Endothelial cell of umbilical vein (primary cell): ENCODE data around the gene PLEKHH1. TPM values are rescaled to one million over a fixed set of nuclear protein-coding genes. Genes with fewer than 3 reads are reported as not detected.

Source experiments
- BruUV-seq: library from RNA; stranded (reverse); fragments of 400-500 nt; replicated peaks from 2 replicates; lab custom pipeline; 2021; lab: Mats Ljungman, UMichigan
- CTCF ChIA-PET: fragments of 300-600, 350-600 bp; sonication (Branson Sonifier 250); formaldehyde crosslinking; loops from one replicate; lab custom pipeline; 2021; ENCODE audit warnings: antibody characterized with exemption, inconsistent platforms; lab: Charles Lee
- POLR2A ChIA-PET: fragments of 300-600, 350-600 bp; sonication (Branson Sonifier 250); formaldehyde crosslinking; loops from one replicate; lab custom pipeline; 2021; ENCODE audit warnings: antibody characterized with exemption, inconsistent platforms; lab: Charles Lee
- DNase-seq: peaks from one replicate; pipeline ENCODE4 v3.0.0-alpha.2; 2011; ENCODE audit warnings: low read depth, low spot score
- FAIRE-seq: peaks from 2 replicates; lab custom pipeline; 2011; peaks lifted over from hg19 to GRCh38; lab: Jason Lieb, UNC
- H2AFZ ChIP-seq: 2 replicates; pipeline ENCODE4 v1.6.0; 2012; ENCODE audit warnings: low read depth, low read length, control low read depth, inconsistent platforms
- H3K27ac ChIP-seq: 2 replicates; pipeline ENCODE4 v1.5.1; 2011; ENCODE audit warnings: low read depth, mild to moderate bottlenecking, control low read depth, low read length, moderate library complexity; ENCODE audit not compliant: insufficient read depth
- H3K27me3 ChIP-seq, 2 experiments: 2 replicates each; pipeline versions ENCODE4 v1.6.0 to v1.6.1; 2011; ENCODE audit warnings: low read length in 2 of 2, mixed read lengths in 1 of 2; ENCODE audit not compliant: control insufficient read depth in 2 of 2, insufficient read depth in 2 of 2
- H3K36me3 ChIP-seq, 2 experiments: 2 replicates in 1 of 2; 3 replicates in 1 of 2; pipeline ENCODE4 v1.5.1; 2011; ENCODE audit warnings: low read length in 2 of 2, mild to moderate bottlenecking in 1 of 2, moderate library complexity in 1 of 2; ENCODE audit not compliant: control insufficient read depth in 2 of 2, insufficient read depth in 2 of 2; ENCODE audit errors: extremely low read depth in 1 of 2
- H3K4me1 ChIP-seq: 3 replicates; pipeline ENCODE4 v1.5.1; 2011; ENCODE audit warnings: mild to moderate bottlenecking, low read length; ENCODE audit not compliant: control insufficient read depth, insufficient read depth; ENCODE audit errors: extremely low read depth
- H3K4me2 ChIP-seq: 2 replicates; pipeline ENCODE4 v1.6.1; 2011; ENCODE audit warnings: low read length, control low read depth, mixed read lengths; ENCODE audit not compliant: insufficient read depth
- H3K4me3 ChIP-seq, 3 experiments: fragments of 200-600 bp in 1 of 3; sonication (generic), shearing (Covaris generic) in 1 of 3; replicated peaks in 1 of 3; 2 replicates each; pipeline ENCODE4 v1.5.1; 2011 to 2016; ENCODE audit warnings: control low read depth in 3 of 3, low read length in 3 of 3, mild to moderate bottlenecking in 2 of 3, inconsistent platforms in 1 of 3, low read depth in 1 of 3, moderate library complexity in 1 of 3; ENCODE audit not compliant: insufficient read depth in 1 of 3
- H3K79me2 ChIP-seq: 2 replicates; pipeline ENCODE4 v1.6.0; 2012; ENCODE audit warnings: low read length, inconsistent platforms; ENCODE audit not compliant: control insufficient read depth, insufficient read depth
- H3K9ac ChIP-seq: replicated peaks from 2 replicates; pipeline ENCODE3; 2011; ENCODE audit warnings: low read length, control low read depth; ENCODE audit not compliant: insufficient read depth; ENCODE audit errors: extremely low read depth
- H3K9me1 ChIP-seq: replicated peaks from 3 replicates; pipeline ENCODE4 v1.6.0; 2011; ENCODE audit warnings: mild to moderate bottlenecking, low read length; ENCODE audit not compliant: control insufficient read depth, insufficient read depth; ENCODE audit errors: extremely low read depth
- H3K9me3 ChIP-seq: replicated peaks from 2 replicates; pipeline ENCODE4 v1.5.1; 2012; ENCODE audit warnings: low read length, inconsistent platforms; ENCODE audit not compliant: control insufficient read depth, insufficient read depth
- H4K20me1 ChIP-seq: replicated peaks from 2 replicates; pipeline ENCODE3; 2011; ENCODE audit warnings: mild to moderate bottlenecking, low read length; ENCODE audit not compliant: control insufficient read depth, insufficient read depth; ENCODE audit errors: extremely low read depth
- EZH2 ChIP-seq: IDR thresholded peaks from 2 replicates; pipeline ENCODE4 v1.6.1; 2012; ENCODE audit warnings: borderline replicate concordance, low read depth, mild to moderate bottlenecking, moderate library complexity, low read length, inconsistent platforms; ENCODE audit not compliant: severe bottlenecking
- FOS ChIP-seq: IDR thresholded peaks from 2 replicates; pipeline ENCODE4 v1.6.1; 2011; ENCODE audit warnings: mild to moderate bottlenecking, low read length, moderate library complexity, borderline replicate concordance; ENCODE audit not compliant: insufficient read depth
- GATA2 ChIP-seq: IDR thresholded peaks from 2 replicates; pipeline ENCODE4 v1.7.0; 2011; ENCODE audit warnings: low read depth, mild to moderate bottlenecking, moderate library complexity, mixed read lengths, low read length; ENCODE audit not compliant: insufficient read length, insufficient read depth
- JUN ChIP-seq: IDR thresholded peaks from 2 replicates; pipeline ENCODE4 v1.6.1; 2011; ENCODE audit warnings: borderline replicate concordance, low read depth; ENCODE audit not compliant: insufficient read length, insufficient read depth
- MYC ChIP-seq: IDR thresholded peaks from one replicate; pipeline ENCODE4 v1.6.1; 2011; ENCODE audit warnings: mild to moderate bottlenecking, low read depth, low read length
- POLR2A ChIP-seq: IDR thresholded peaks from 2 replicates; pipeline ENCODE4 v1.6.1; 2012; ENCODE audit warnings: low read depth, mild to moderate bottlenecking, control low read depth, low read length
- POLR2AphosphoS5 ChIP-seq: IDR thresholded peaks from 2 replicates; pipeline ENCODE4 v1.6.1; 2012; ENCODE audit warnings: low read depth, mild to moderate bottlenecking, control low read depth, low read length, moderate library complexity; ENCODE audit not compliant: insufficient read depth
- dilution Hi-C: fragments of 300-500 bp; cut with MboI; formaldehyde crosslinking; loops from one replicate; pipeline ENCODE4 v1.15.0; 2019; ENCODE audit warnings: low sequenced_read_pairs; ENCODE audit not compliant: extremely low pct_ligation_motif_present
- intact Hi-C: fragments of 100-400 bp; cut with micrococcal nuclease; formaldehyde crosslinking; loops from one replicate; pipeline ENCODE4 v1.10.0; 2022
- polyA plus RNA-seq, 4 experiments: library from polyadenylated mRNA; depleted of rRNA in 3 of 4; stranded (reverse) in 3 of 4; unstranded in 1 of 4; fragments of >200 nt; gene quantifications; 2 replicates each; pipeline versions ENCODE4 v1.2.1 to v1.2.3, GENCODE V29; 2011 to 2012; ENCODE audit warnings: missing spikeins in 1 of 4
- total RNA-seq: library from RNA; stranded (reverse); gene quantifications from 2 replicates; pipeline ENCODE4 v1.2.3, GENCODE V29; 2021
- TF ChIP-seq, protein P1 (sequence below): IDR thresholded peaks from 2 replicates; pipeline ENCODE4 v1.6.1; 2011; ENCODE audit not compliant: insufficient read depth, insufficient read length
- TF ChIP-seq, protein P2 (sequence below), 2 donors: IDR thresholded peaks; 1 replicate in 1 of 2; 2 replicates in 1 of 2; pipeline ENCODE4 v1.5.1; 2011; ENCODE audit warnings: low read length in 2 of 2, mild to moderate bottlenecking in 2 of 2, moderate library complexity in 2 of 2, control low read depth in 1 of 2, inconsistent platforms in 1 of 2, low read depth in 1 of 2; ENCODE audit not compliant: insufficient read depth in 1 of 2; ENCODE audit errors: extremely low read depth in 1 of 2

PLEKHH1 gene
- total and polyA plus RNA-seq, 2 donors (not counting 3 experiments of a cell fraction or from before 2014, with no cell fraction given): 0.17 to 0.71 TPM

DNA sequence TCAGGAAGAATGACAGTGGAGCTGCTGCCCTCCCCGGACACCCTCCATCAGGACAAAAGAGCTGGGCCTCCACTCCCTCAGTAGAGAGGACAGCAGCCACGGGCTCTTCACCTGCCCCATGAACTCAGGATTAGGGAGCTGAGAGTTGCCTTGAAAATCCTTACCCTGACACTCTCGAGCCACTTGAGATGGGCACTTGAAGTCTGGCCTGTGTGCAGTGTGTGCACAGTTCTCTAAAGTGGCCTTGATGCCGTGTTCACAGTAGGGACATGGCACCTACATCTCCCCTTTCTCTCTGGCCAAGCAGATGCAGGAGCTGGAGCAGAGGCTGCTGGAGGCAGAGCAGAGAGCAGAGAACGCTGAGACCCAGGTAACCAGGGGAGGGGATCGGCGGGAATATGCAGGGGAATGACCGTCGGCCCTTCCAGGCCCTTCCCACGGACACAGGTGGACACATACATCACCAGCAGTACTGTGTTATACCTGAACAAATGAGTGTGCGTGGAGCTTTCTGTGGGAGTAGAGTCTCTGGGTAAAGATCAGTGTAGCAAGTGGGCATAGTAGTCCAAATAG lies 22.5 kb downstream of the PLEKHH1 start:
- FAIRE-seq: no peak
- no peak overlapping the region for H3K9ac ChIP-seq
- no peaks in the 10 kb centered on the region for H3K9me1 ChIP-seq
- intact Hi-C loops (no loop called here), dilution Hi-C loops (no loop called here)
- TF ChIP-seq JUN: no peak
- TF ChIP-seq GATA2: no peak
- TF ChIP-seq, protein P1, sequence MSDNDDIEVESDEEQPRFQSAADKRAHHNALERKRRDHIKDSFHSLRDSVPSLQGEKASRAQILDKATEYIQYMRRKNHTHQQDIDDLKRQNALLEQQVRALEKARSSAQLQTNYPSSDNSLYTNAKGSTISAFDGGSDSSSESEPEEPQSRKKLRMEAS: no peak
- no peak for TF ChIP-seq POLR2A
- no peak for TF ChIP-seq POLR2AphosphoS5
- TF ChIP-seq FOS: no peak
- TF ChIP-seq EZH2: no peak
- no peak for TF ChIP-seq MYC
- TF ChIP-seq, protein P2, sequence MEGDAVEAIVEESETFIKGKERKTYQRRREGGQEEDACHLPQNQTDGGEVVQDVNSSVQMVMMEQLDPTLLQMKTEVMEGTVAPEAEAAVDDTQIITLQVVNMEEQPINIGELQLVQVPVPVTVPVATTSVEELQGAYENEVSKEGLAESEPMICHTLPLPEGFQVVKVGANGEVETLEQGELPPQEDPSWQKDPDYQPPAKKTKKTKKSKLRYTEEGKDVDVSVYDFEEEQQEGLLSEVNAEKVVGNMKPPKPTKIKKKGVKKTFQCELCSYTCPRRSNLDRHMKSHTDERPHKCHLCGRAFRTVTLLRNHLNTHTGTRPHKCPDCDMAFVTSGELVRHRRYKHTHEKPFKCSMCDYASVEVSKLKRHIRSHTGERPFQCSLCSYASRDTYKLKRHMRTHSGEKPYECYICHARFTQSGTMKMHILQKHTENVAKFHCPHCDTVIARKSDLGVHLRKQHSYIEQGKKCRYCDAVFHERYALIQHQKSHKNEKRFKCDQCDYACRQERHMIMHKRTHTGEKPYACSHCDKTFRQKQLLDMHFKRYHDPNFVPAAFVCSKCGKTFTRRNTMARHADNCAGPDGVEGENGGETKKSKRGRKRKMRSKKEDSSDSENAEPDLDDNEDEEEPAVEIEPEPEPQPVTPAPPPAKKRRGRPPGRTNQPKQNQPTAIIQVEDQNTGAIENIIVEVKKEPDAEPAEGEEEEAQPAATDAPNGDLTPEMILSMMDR (IDR thresholded peaks at IDR 0.05; ENCODE audit: extremely low read depth in 1 of 2, insufficient read depth in 1 of 2, low read depth in 1 of 2, low read length in 2 of 2): no peak
- no peak overlapping the region for H3K4me3 ChIP-seq
- peaks cover 0 to 5% of the 10 kb centered on the region in 2 experiments for H3K27me3 ChIP-seq
- CTCF ChIA-PET: interaction anchor here (0.8 to 8.6 kb wide), 3 partner anchors 16 to 129 kb away, joined by 3 to 85 read pairs (median 40); no protein-coding TSS in a partner anchor
- no peak overlapping the region for H3K27ac ChIP-seq
- POLR2A ChIA-PET: no interaction called here
- no TSS peak for BruUV-seq
- H3K4me2 ChIP-seq: no peak overlapping the region
- H3K36me3 ChIP-seq: no peaks in the 10 kb centered on the region
- no peaks in the 10 kb centered on the region for H3K4me1 ChIP-seq
- H3K79me2 ChIP-seq: no peaks in the 10 kb centered on the region
- no peaks in the 10 kb centered on the region for H3K9me3 ChIP-seq
- H4K20me1 ChIP-seq: no peaks in the 10 kb centered on the region
- no peak for DNase-seq
- no peak overlapping the region for H2AFZ ChIP-seq
